PFSK-1 (cell line): Measurements from ENCODE around the gene UNG.

ENCODE experiments used
- FOXP2 ChIP-seq: optimal IDR thresholded peaks from 2 replicates; pipeline ENCODE3; 2011; ENCODE audit warnings: borderline replicate concordance, control low read depth, inconsistent platforms; ENCODE audit not compliant: insufficient read depth; ENCODE audit errors: extremely low read length, extremely low read depth
- POLR2AphosphoS5 ChIP-seq: IDR thresholded peaks from 2 replicates; pipeline ENCODE4 v1.6.1; 2012; ENCODE audit warnings: low read depth, mild to moderate bottlenecking, control low read depth, low read length, moderate library complexity
- SIN3A ChIP-seq: IDR thresholded peaks from 2 replicates; pipeline ENCODE4 v1.6.1; 2012; ENCODE audit warnings: mild to moderate bottlenecking, low read length, moderate library complexity, borderline replicate concordance; ENCODE audit not compliant: insufficient read depth
- TAF1 ChIP-seq: IDR thresholded peaks from 2 replicates; pipeline ENCODE4 v1.6.1; 2012; ENCODE audit warnings: low read length, control low read depth, borderline replicate concordance; ENCODE audit not compliant: insufficient read depth
- TF ChIP-seq, protein P1 (sequence below), 2 experiments: IDR thresholded peaks; 2 replicates each; pipeline versions ENCODE4 v1.6.1 to v1.8.0; 2011 to 2012; ENCODE audit warnings: low read depth in 2 of 2, low read length in 2 of 2, control low read depth in 1 of 2, inconsistent platforms in 1 of 2, mild to moderate bottlenecking in 1 of 2, moderate library complexity in 1 of 2; ENCODE audit not compliant: insufficient read depth in 1 of 2

DNA sequence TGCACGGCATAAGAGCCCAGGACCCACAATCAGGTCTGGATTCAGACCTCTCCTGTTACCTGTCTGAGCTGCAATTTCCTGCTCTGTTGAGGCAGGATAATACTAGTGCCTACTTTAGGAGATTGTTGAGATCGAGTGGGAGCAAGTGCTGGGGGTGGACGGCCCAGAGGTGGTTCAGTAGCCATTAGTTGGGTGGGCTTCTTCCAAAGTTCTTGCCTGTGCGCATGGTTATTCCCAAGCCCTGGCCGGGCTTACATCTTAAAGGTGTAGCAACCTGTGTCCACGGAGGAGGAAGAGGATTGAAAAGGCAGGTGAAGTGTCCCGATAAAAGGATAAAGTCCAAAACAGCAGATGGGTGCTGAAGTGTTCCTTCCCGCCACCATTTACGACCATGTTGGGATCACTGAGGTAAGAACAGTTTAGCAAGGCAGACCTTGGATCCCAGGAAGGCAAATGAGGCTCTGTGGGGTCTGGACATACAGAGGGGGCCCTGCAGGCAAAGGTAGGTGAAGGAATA is 52.8 kb downstream of the UNG start:
- no peak for TF ChIP-seq SIN3A
- no peak for TF ChIP-seq FOXP2
- TF ChIP-seq, protein P1, sequence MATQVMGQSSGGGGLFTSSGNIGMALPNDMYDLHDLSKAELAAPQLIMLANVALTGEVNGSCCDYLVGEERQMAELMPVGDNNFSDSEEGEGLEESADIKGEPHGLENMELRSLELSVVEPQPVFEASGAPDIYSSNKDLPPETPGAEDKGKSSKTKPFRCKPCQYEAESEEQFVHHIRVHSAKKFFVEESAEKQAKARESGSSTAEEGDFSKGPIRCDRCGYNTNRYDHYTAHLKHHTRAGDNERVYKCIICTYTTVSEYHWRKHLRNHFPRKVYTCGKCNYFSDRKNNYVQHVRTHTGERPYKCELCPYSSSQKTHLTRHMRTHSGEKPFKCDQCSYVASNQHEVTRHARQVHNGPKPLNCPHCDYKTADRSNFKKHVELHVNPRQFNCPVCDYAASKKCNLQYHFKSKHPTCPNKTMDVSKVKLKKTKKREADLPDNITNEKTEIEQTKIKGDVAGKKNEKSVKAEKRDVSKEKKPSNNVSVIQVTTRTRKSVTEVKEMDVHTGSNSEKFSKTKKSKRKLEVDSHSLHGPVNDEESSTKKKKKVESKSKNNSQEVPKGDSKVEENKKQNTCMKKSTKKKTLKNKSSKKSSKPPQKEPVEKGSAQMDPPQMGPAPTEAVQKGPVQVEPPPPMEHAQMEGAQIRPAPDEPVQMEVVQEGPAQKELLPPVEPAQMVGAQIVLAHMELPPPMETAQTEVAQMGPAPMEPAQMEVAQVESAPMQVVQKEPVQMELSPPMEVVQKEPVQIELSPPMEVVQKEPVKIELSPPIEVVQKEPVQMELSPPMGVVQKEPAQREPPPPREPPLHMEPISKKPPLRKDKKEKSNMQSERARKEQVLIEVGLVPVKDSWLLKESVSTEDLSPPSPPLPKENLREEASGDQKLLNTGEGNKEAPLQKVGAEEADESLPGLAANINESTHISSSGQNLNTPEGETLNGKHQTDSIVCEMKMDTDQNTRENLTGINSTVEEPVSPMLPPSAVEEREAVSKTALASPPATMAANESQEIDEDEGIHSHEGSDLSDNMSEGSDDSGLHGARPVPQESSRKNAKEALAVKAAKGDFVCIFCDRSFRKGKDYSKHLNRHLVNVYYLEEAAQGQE (IDR thresholded peaks at IDR 0.05; ENCODE audit: insufficient read depth in 1 of 2, low read depth in 2 of 2, low read length in 2 of 2) = no peak
- no peak for TF ChIP-seq TAF1
- TF ChIP-seq POLR2AphosphoS5 = no peak
